Measurements from ENCODE around the gene UPK2.
A peak's percentile ranks its signal among the peaks of the same experiment; 100 is the strongest.

UPK2 gene
- 0 to 0.78 (median 0.58) reads per million in 3 donors for total RNA-seq

GRCh38 chr11:118956094-118956846 is at the start of gene UPK2:
UPK2 (plus strand) TSS chr11:118956298; CDS start chr11:118956351, 53 bp downstream.
- Histone ChIP-seq H3K27me3 (replicated peaks; ENCODE audit: control insufficient read depth, insufficient read depth, low read length, poor library complexity, severe bottlenecking) (no peaks in the 10 kb centered on the region), H3K27ac (ENCODE audit: insufficient read depth, low read length, poor library complexity, severe bottlenecking) (no peak within 1 kb of the TSS), H3K9me3 (ENCODE audit: control insufficient read depth, low read length) (no peaks in the 10 kb centered on the region), H3K4me3 (ENCODE audit: insufficient read depth, low read depth, low read length, poor library complexity, severe bottlenecking) (no peak within 1 kb of the TSS), H3K36me3 (ENCODE audit: control insufficient read depth, insufficient read depth, low read length) (no peaks in the 10 kb centered on the region), H3K4me1 (ENCODE audit: control insufficient read depth, insufficient read depth, low read length, poor library complexity, severe bottlenecking) (no peaks in the 10 kb centered on the region)
- DNase-seq: peak; percentile 72 to 83 (median 78)

GRCh38 chr11:118907051-118908042 is 48.8 kb upstream of the UPK2 start:
- peak; percentile 69 to 80 (median 78) for DNase-seq
- H3K4me3 ChIP-seq (ENCODE audit: insufficient read depth, low read depth, low read length, poor library complexity, severe bottlenecking): no peak overlapping the region
- H3K27ac ChIP-seq (ENCODE audit: insufficient read depth, low read length, poor library complexity, severe bottlenecking): peak overlapping the region; percentile 98
- peaks cover 53% of the 10 kb centered on the region for H3K36me3 ChIP-seq (ENCODE audit: control insufficient read depth, insufficient read depth, low read length)
- H3K9me3 ChIP-seq (ENCODE audit: control insufficient read depth, low read length): no peaks in the 10 kb centered on the region
- peaks cover 42% of the 10 kb centered on the region for H3K4me1 ChIP-seq (ENCODE audit: control insufficient read depth, insufficient read depth, low read length, poor library complexity, severe bottlenecking)
- no peaks in the 10 kb centered on the region for H3K27me3 ChIP-seq (replicated peaks; ENCODE audit: control insufficient read depth, insufficient read depth, low read length, poor library complexity, severe bottlenecking)

GRCh38 chr11:118908264-118908663 is 47.8 kb upstream of the UPK2 start:
- no peaks in the 10 kb centered on the region for H3K27me3 ChIP-seq (replicated peaks; ENCODE audit: control insufficient read depth, insufficient read depth, low read length, poor library complexity, severe bottlenecking)
- no peaks in the 10 kb centered on the region for H3K9me3 ChIP-seq (ENCODE audit: control insufficient read depth, low read length)
- peaks cover 44% of the 10 kb centered on the region for H3K36me3 ChIP-seq (ENCODE audit: control insufficient read depth, insufficient read depth, low read length)
- no peak overlapping the region for H3K4me3 ChIP-seq (ENCODE audit: insufficient read depth, low read depth, low read length, poor library complexity, severe bottlenecking)
- peak overlapping the region; percentile 98 for H3K27ac ChIP-seq (ENCODE audit: insufficient read depth, low read length, poor library complexity, severe bottlenecking)
- DNase-seq: no peak
- H3K4me1 ChIP-seq (ENCODE audit: control insufficient read depth, insufficient read depth, low read length, poor library complexity, severe bottlenecking): peaks cover 51% of the 10 kb centered on the region

- Histone ChIP-seq H3K9me3 (ENCODE audit: control insufficient read depth, low read length) (no peaks in the 10 kb centered on the region), H3K27me3 (replicated peaks; ENCODE audit: control insufficient read depth, insufficient read depth, low read length, poor library complexity, severe bottlenecking) (no peaks in the 10 kb centered on the region), H3K36me3 (ENCODE audit: control insufficient read depth, insufficient read depth, low read length) (peaks cover 36% of the 10 kb centered on the region), H3K27ac (ENCODE audit: insufficient read depth, low read length, poor library complexity, severe bottlenecking) (peak overlapping the region; percentile 98), H3K4me3 (ENCODE audit: insufficient read depth, low read depth, low read length, poor library complexity, severe bottlenecking) (no peak overlapping the region), H3K4me1 (ENCODE audit: control insufficient read depth, insufficient read depth, low read length, poor library complexity, severe bottlenecking) (peaks cover 58% of the 10 kb centered on the region)
- no peak for DNase-seq
These were observed 47.0 kb upstream of the UPK2 start for GRCh38 chr11:118908901-118909618.

- Histone ChIP-seq H3K4me1 (ENCODE audit: control insufficient read depth, insufficient read depth, low read length, poor library complexity, severe bottlenecking) (peaks cover 65% of the 10 kb centered on the region), H3K4me3 (ENCODE audit: insufficient read depth, low read depth, low read length, poor library complexity, severe bottlenecking) (peak overlapping the region; percentile 32), H3K27ac (ENCODE audit: insufficient read depth, low read length, poor library complexity, severe bottlenecking) (peak overlapping the region; percentile 98), H3K36me3 (ENCODE audit: control insufficient read depth, insufficient read depth, low read length) (peaks cover 30% of the 10 kb centered on the region), H3K9me3 (ENCODE audit: control insufficient read depth, low read length) (no peaks in the 10 kb centered on the region), H3K27me3 (replicated peaks; ENCODE audit: control insufficient read depth, insufficient read depth, low read length, poor library complexity, severe bottlenecking) (no peaks in the 10 kb centered on the region)
- no peak for DNase-seq
These were observed 46.3 kb upstream of the UPK2 start for GRCh38 chr11:118909619-118910308.

- Histone ChIP-seq H3K36me3 (ENCODE audit: control insufficient read depth, insufficient read depth, low read length) (peaks cover 26% of the 10 kb centered on the region), H3K27ac (ENCODE audit: insufficient read depth, low read length, poor library complexity, severe bottlenecking) (peak overlapping the region; percentile 98), H3K4me1 (ENCODE audit: control insufficient read depth, insufficient read depth, low read length, poor library complexity, severe bottlenecking) (peaks cover 72% of the 10 kb centered on the region), H3K27me3 (replicated peaks; ENCODE audit: control insufficient read depth, insufficient read depth, low read length, poor library complexity, severe bottlenecking) (no peaks in the 10 kb centered on the region), H3K4me3 (ENCODE audit: insufficient read depth, low read depth, low read length, poor library complexity, severe bottlenecking) (peak overlapping the region; percentile 49), H3K9me3 (ENCODE audit: control insufficient read depth, low read length) (no peaks in the 10 kb centered on the region)
- DNase-seq: peak; percentile 48 to 64 (median 58)
These were observed 45.6 kb upstream of the UPK2 start for GRCh38 chr11:118910309-118911112.

- H3K4me3 ChIP-seq (ENCODE audit: insufficient read depth, low read depth, low read length, poor library complexity, severe bottlenecking): peak overlapping the region; percentile 49
- H3K27me3 ChIP-seq (replicated peaks; ENCODE audit: control insufficient read depth, insufficient read depth, low read length, poor library complexity, severe bottlenecking): no peaks in the 10 kb centered on the region
- H3K36me3 ChIP-seq (ENCODE audit: control insufficient read depth, insufficient read depth, low read length): peaks cover 21% of the 10 kb centered on the region
- H3K9me3 ChIP-seq (ENCODE audit: control insufficient read depth, low read length): no peaks in the 10 kb centered on the region
- peaks cover 80% of the 10 kb centered on the region for H3K4me1 ChIP-seq (ENCODE audit: control insufficient read depth, insufficient read depth, low read length, poor library complexity, severe bottlenecking)
- no peak for DNase-seq
- H3K27ac ChIP-seq (ENCODE audit: insufficient read depth, low read length, poor library complexity, severe bottlenecking): peak overlapping the region; percentile 98
These were observed 44.8 kb upstream of the UPK2 start for GRCh38 chr11:118911113-118911879.

GRCh38 chr11:118911880-118912741 is 44.0 kb upstream of the UPK2 start:
- peak overlapping the region; percentile 98 for H3K27ac ChIP-seq (ENCODE audit: insufficient read depth, low read length, poor library complexity, severe bottlenecking)
- peaks cover 85% of the 10 kb centered on the region for H3K4me1 ChIP-seq (ENCODE audit: control insufficient read depth, insufficient read depth, low read length, poor library complexity, severe bottlenecking)
- no peaks in the 10 kb centered on the region for H3K9me3 ChIP-seq (ENCODE audit: control insufficient read depth, low read length)
- H3K27me3 ChIP-seq (replicated peaks; ENCODE audit: control insufficient read depth, insufficient read depth, low read length, poor library complexity, severe bottlenecking): no peaks in the 10 kb centered on the region
- DNase-seq: peak; percentile 63 to 74 (median 73)
- peak overlapping the region; percentile 49 for H3K4me3 ChIP-seq (ENCODE audit: insufficient read depth, low read depth, low read length, poor library complexity, severe bottlenecking)
- H3K36me3 ChIP-seq (ENCODE audit: control insufficient read depth, insufficient read depth, low read length): peaks cover 19% of the 10 kb centered on the region
